GM19025 (cell line): Measurements from ENCODE around the gene SLC25A48.
"Not testable (repeated sequence)": the region's sequence is repeated elsewhere in the genome, so short reads cannot be mapped to it uniquely, and the experiment has no call there.

Source experiments
- ATAC-seq: cut with Tn5 transposase; IDR thresholded peaks from one replicate; pipeline ENCODE4 v1.9.1; 2021; ENCODE audit warnings: mild to moderate bottlenecking, low read depth, moderate library complexity; ENCODE audit not compliant: unreplicated experiment

SLC25A48 gene

GRCh38 chr5:135829179-135829578, 5.3 kb upstream of the SLC25A48 start:
- ATAC-seq: no peak

DNA sequence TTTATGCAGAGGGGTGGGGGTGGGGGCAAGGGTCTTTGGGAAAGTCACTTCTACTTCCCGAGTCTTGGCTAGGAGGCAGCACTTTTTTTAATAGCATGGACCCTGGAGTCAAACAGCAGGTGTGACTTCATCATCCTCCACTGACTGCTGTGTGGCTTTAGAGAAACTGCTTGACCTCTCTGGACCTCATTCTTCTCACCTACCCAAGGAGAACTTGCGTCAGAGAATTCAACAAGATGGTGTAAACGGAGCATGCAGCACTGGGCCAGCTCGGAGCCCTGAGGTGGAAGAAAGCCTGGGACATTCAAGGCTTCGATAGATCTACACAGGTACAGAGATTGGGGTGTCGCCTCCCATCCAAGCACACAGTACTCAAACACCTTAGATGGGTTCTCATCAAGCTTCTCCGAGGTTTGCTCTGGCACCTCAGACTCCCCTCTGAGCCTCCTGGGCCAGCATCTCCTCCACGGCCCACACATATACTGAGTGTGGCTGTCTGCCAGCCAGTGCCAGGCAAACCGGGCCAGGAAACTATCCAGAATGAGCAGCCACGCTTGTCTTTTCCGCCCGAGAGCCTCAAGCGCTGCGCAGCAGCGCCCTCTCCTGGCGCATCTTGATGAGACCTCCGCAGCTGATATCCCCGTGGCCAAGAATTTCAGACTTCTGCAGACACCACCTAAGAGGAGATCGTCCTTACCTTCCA, 4.6 kb upstream of the SLC25A48 start:
- no peak for ATAC-seq

DNA sequence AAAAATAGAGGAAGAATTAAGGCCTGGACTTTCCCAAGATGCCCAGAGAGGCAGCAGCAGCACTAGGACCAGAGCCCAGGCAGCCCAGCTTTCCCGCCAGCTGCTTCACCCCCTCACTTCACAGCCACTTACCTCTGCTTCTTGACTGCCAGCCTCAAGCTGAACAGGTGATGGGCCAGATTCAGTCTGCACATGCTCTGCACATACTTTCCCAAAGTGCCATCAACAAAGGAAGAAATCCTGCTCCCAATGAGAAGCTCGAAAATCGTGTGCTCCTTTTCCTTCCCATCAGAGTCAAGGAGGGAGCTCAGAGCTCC, 4.1 kb upstream of the SLC25A48 start:
- ATAC-seq: no peak

GRCh38 chr5:135830876-135831275, 3.6 kb upstream of the SLC25A48 start:
- ATAC-seq: no peak

GRCh38 chr5:135831439-135831838, 3.0 kb upstream of the SLC25A48 start:
- ATAC-seq: no peak

DNA sequence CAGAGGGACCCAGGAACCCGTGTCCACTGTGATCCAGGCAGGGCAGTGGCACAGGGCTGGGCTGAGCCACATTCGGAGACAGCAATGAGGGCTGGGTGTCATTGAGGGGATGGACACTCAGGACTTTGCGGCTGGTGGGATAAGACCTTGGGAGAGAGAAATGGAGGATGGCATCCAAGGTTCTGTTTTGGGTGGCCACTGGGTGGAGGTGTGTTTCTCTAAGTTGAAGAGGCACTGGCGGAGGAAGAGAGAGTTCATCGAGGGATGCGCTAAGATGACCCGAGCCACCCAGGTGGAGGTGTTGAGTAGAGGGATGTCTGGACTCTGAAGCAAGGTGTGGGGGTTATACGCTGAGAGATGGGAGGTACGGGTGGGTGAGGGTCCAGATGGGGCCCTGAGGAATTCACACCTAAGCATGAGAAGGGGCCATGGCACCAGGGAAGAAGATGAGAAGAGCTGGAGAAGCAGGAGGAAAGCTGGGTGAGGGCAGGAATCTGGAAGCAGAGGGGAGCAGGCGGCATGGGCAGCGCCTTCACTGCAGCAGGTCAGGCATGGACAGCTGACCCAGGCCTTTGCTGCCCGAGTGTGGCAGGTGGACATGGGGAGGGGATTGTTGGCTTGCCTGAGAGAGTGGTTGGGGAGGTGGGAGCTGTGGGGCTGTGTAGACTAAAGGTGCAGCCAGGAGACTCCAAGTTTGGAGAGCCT, 2.5 kb upstream of the SLC25A48 start:
- ATAC-seq: no peak

GRCh38 chr5:135832941-135833920, 1.2 kb upstream of the SLC25A48 start:
- ATAC-seq: no peak

DNA sequence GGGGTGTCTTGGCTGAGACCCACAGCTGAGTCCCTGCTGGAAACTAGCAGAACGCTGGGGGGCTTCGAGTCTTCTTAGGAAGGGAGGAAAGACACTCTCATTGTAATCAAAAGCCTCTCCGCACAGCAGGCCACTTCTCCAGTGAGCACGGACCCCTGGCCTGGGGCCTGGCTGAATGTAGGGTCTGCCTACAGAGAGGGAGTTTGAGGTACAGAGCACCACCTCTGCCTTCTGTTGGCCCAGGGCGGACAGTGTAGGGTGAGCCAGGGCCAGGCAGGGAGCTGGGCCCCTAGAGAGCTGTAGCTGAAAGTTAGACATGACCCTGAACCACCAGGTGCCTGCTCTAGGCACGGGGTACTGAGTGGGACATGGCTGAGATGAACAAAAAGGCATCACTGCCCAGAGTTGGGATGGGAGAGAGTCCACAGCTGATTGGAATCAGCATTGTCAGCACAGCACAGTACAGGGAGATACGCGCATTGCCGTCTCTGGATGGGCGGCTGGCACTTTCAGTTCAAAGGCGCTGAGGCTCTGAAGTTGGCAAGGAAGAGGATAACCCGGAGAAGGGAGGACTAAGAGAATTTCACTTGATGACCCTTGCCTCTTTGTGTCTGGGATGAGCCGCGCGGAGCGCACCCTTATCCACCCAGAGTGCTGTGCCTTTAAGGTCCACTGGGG, 363 bp upstream of the SLC25A48 start:
- ATAC-seq: peak; percentile 68

DNA sequence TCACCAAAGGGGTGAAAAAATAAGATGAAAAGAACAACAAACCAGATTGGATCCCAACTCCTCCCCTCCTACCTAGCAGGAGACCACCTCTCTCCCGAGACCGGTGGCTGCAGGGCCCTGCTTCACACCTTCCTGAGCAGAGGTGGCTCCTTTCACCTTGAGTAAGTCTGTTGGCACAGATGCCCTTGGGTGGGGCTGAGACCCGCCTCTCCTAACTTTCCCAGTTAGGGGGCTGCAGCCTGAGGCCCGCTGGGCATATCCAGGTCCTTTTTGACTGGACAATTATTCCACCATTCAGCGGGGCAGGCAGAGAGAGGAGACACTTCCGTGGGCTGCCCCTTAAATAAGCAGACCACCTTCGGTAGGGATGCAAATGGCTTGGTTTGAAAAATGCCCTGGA, 1.3 kb downstream of the SLC25A48 start:
- no peak for ATAC-seq

- not testable (repeated sequence) for ATAC-seq
Measured at GRCh38 chr5:135838395-135838794, 3.9 kb downstream of the SLC25A48 start.

DNA sequence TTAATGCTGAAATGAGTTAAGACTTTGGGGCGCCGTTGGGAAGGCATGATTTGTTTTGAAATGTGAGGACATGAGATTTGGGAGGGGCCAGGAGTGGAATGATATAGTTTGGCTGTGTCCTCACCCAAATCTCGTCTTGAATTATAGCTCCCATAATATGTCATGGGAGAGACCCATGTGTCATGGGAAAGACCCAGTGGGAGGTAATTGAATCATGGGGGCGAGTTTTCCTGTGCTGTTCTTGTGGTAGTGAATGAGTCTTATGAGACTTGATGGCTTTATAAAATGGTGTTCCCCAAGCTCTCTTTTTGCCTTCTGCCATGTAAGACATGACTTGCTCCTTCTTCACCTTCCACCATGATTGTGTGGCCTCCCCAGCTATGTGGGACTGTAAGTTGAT, 5.1 kb downstream of the SLC25A48 start:
- ATAC-seq: no peak

DNA sequence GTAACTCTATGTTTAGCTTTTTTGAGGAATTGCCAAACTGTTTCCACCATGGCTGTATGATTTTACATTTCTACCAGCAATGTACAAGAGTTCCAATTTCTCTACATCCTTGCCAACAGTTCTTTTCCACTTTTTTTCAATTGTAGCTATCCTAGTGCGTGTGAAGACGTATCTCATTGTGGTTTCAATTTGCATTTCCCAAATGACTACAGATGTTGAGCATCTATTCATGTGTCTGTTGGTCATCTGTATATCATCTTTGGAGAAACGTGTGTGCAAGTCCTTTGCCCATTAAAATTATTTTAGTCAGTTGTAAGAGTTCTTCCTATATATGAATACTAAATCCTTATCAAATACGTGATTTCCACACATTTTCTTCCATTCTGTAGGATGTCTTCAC, 6.5 kb downstream of the SLC25A48 start:
- ATAC-seq: no peak

DNA sequence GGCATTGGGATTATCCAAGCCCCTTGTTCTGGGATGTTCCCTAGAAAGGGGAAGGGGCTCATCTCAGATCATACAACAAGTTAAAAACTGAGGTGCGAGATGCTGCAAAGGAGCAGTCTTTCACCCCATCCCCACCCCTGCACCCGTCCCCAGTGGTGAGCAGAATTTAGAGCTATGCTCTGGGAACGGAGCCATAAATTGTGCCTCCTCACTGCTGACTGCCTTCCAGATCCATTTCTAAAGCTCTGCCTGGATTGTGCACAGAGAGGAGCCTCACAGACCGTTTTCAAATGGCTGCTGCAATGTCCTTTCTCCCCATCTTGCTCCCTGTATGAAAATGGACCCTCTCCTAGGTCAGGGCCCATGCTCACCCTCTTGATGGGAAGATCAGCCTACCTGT, 8.3 kb downstream of the SLC25A48 start:
- no peak for ATAC-seq

DNA sequence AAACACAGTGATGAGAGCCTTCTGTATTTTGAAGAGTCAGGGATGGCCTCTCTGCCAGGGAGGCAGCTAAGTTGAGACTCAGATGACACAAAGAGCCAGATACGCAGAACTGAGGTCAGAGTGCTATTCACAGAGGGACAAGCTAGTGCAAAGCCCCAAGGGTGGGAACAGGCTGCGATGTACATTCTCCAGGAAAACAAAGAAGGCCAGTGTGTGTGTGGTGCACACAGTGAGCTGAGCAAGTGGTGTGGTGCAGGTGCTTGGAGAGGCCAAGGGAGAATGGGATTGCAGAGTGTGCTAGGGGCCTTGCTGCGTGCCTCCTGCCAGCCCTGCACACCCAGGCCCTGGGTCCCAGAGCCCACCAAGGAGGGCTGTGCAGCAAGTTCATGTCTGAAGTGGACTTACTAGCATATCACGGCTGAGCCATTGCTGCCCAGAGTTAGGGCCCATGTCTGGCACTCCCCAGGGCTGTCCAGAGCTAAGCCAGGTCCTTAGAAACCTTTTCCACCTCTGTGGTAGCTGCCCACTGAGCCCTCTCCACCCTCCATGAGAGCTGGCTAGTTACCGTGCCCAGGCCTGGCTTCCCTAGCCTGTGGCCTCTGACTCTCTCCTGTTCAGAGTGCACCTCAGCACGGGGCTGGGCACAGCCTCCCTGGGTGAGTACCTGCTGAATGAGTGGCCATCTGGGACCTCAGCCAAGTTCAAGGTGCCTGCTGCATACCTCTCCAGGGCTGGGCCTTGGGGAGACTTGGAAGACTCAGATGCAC, 9.3 kb downstream of the SLC25A48 start:
- ATAC-seq: no peak

- ATAC-seq: no peak
Measured at GRCh38 chr5:135846311-135846710, 11.8 kb downstream of the SLC25A48 start.

DNA sequence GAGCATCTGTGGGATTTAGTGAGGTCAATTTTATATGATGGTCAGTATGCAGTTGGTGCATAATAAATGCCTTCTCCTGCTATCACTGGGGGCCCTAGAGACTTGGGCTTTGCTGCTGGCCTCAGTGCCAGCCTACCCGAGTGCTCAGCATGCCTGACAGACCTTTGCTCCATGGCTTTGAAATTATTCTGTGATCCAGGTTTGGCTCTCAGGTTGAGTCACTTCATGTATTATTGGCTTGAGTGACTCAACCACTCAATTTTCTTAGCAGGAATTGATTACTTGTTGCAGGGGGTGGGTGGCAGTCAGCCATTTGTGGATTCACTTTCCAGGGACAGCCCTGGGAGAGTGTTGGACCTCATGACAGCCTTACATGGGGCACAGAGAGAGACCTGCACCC, 13.5 kb downstream of the SLC25A48 start:
- ATAC-seq: no peak

- ATAC-seq: no peak
Measured at GRCh38 chr5:135850231-135850630, 15.8 kb downstream of the SLC25A48 start.

- ATAC-seq: no peak
Measured at GRCh38 chr5:135850671-135851070, 16.2 kb downstream of the SLC25A48 start.

- no peak for ATAC-seq
Measured at GRCh38 chr5:135851186-135851914, 16.9 kb downstream of the SLC25A48 start.
